Measurements from ENCODE around the gene FAM237B. TPM values are rescaled to one million over a fixed set of nuclear protein-coding genes. Genes with fewer than 3 reads are reported as not detected.

The FAM237B gene
- total and polyA plus RNA-seq, 2 of the 8 experiments (the other 6 are each of a cell fraction or from before 2014, with no cell fraction given), result not detected

DNA sequence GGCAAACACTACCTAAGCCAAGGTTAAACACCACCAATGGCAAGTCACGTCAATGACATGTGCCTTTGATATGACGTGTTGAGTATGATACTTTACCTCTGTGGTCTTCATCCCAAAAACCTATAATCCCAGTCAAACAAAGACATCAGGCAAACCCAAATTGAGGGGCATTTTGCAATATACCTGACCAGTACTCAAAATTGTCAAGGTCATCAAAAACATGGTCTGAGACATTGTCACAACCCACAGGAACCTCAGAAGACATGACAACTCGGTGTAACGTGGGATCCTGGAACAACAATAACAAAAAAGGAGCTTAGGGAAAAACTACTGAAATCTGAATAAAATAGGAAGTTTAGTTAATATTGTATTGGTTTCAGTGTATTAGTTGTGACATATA is 7.2 kb downstream of the FAM237B start:
- Histone ChIP-seq H3K27ac (ENCODE audit: low read depth, low read length) (no peak overlapping the region), H2BK12ac (ENCODE audit: low read depth, low read length) (no peak overlapping the region), H3K36me3 (ENCODE audit: control insufficient read depth in 2 of 4, insufficient read depth in 4 of 4, low read length in 3 of 4) (no peaks in the 10 kb centered on the region), H3K14ac (ENCODE audit: insufficient read length) (no peak overlapping the region), H4K5ac (ENCODE audit: insufficient read length, low read depth, low read length) (no peak overlapping the region), H3K4me1 (replicated peaks in 1 of 4; ENCODE audit: control insufficient read depth in 3 of 4, insufficient read depth in 4 of 4, low read length in 3 of 4) (no peaks in the 10 kb centered on the region), H2BK15ac (ENCODE audit: low read length) (no peak overlapping the region), H3K4ac (replicated peaks; ENCODE audit: insufficient read length, low read depth, low read length) (no peak overlapping the region), H3K23me2 (ENCODE audit: low read depth, low read length) (no peaks in the 10 kb centered on the region), H2BK120ac (replicated peaks; ENCODE audit: low read depth, low read length) (no peak overlapping the region), H3K79me1 (ENCODE audit: low read depth, low read length) (no peaks in the 10 kb centered on the region), H2AK5ac (ENCODE audit: low read depth, low read length) (no peak overlapping the region), H2AFZ (ENCODE audit: low read length) (no peak overlapping the region), H3K79me2 (ENCODE audit: control insufficient read depth in 1 of 2, insufficient read depth in 2 of 2, low read length in 2 of 2) (no peaks in the 10 kb centered on the region), H3K56ac (replicated peaks; ENCODE audit: insufficient read length, low read depth, low read length) (no peak overlapping the region), H4K20me1 (replicated peaks in 1 of 2; ENCODE audit: control insufficient read depth in 1 of 2, insufficient read depth in 2 of 2, low read length in 2 of 2) (no peaks in the 10 kb centered on the region), H4K8ac (ENCODE audit: extremely low read depth, insufficient read depth, low read length) (no peak overlapping the region), H3K4me2 (ENCODE audit: insufficient read depth in 1 of 2, low read depth in 2 of 2, low read length in 2 of 2) (no peak overlapping the region), H2BK5ac (ENCODE audit: low read depth, low read length) (no peak overlapping the region), H3K23ac (ENCODE audit: insufficient read length) (no peak overlapping the region), H3K9me3 (ENCODE audit: insufficient read depth in 2 of 2, low read depth in 1 of 2, low read length in 1 of 2) (no peaks in the 10 kb centered on the region), H3K27me3 (replicated peaks in 1 of 4; ENCODE audit: control insufficient read depth in 3 of 4, extremely low read depth in 1 of 4, insufficient read depth in 3 of 4, low read length in 3 of 4) (no peaks in the 10 kb centered on the region), H2BK20ac (ENCODE audit: low read length) (no peak overlapping the region), H3K18ac (ENCODE audit: extremely low read depth, low read length) (no peak overlapping the region), H4K91ac (replicated peaks; ENCODE audit: insufficient read length, low read length) (no peak overlapping the region), H3K4me3 (ENCODE audit: extremely low read depth in 1 of 4, insufficient read depth in 2 of 4, low read depth in 3 of 4, low read length in 4 of 4) (no peak overlapping the region), H3K9ac (replicated peaks in 1 of 4; ENCODE audit: extremely low read depth in 1 of 4, low read depth in 3 of 4, low read length in 3 of 4) (no peak overlapping the region)
- ChIA-PET CTCF (ENCODE audit: partially characterized antibody) (interaction anchor here (0.6 to 3.0 kb wide), 10 partner anchors 10 to 585 kb away, joined by 3 to 32 read pairs (median 6); partner anchors contain the start of gene GTPBP10), POLR2A (ENCODE audit: partially characterized antibody) (no interaction called here)
- WGBS, 2 experiments (ENCODE audit: extremely low coverage in 1 of 2, insufficient coverage in 1 of 2, insufficient read length in 1 of 2, insufficient replicate concordance in 2 of 2, low coverage in 1 of 2, low lambda C conversion rate in 2 of 2, missing lambda C conversion rate in 1 of 2), result 71% methylated on average over 4 of the region's 4 CpGs; no CpG with 5 or more reads in 1 of the 2 experiments
- FAIRE-seq (no peak), DNase-seq (ENCODE audit: low read depth in 1 of 2, low spot score in 2 of 2) (no peak)
- TF ChIP-seq JUND (IDR thresholded peaks at IDR 0.05; ENCODE audit: low read length), result no peak
- no peak for TF ChIP-seq TCF12 (IDR thresholded peaks at IDR 0.05; ENCODE audit: low read depth, low read length)
- no peak for TF ChIP-seq EP300 (IDR thresholded peaks at IDR 0.05; ENCODE audit: borderline replicate concordance in 1 of 2, low read depth in 2 of 2, low read length in 2 of 2)
- TF ChIP-seq EZH2 (IDR thresholded peaks at IDR 0.05; ENCODE audit: low read depth, low read length, severe bottlenecking), result no peak
- TF ChIP-seq YY1 (IDR thresholded peaks at IDR 0.05; ENCODE audit: low read depth, low read length), result no peak
- no peak for TF ChIP-seq BCL11A (IDR thresholded peaks at IDR 0.05; ENCODE audit: low read depth in 2 of 2, low read length in 2 of 2)
- TF ChIP-seq SP4 (IDR thresholded peaks at IDR 0.05; ENCODE audit: low read length), result no peak
- TF ChIP-seq, protein P1, sequence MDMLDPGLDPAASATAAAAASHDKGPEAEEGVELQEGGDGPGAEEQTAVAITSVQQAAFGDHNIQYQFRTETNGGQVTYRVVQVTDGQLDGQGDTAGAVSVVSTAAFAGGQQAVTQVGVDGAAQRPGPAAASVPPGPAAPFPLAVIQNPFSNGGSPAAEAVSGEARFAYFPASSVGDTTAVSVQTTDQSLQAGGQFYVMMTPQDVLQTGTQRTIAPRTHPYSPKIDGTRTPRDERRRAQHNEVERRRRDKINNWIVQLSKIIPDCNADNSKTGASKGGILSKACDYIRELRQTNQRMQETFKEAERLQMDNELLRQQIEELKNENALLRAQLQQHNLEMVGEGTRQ (IDR thresholded peaks at IDR 0.05; ENCODE audit: low read length), result no peak
